GM21717 (cell line): ENCODE results near the gene GAREM2.

Experiments used
- ATAC-seq: cut with Tn5 transposase; IDR thresholded peaks from one replicate; pipeline ENCODE4 v1.9.1; 2021; ENCODE audit warnings: mild to moderate bottlenecking, moderate library complexity; ENCODE audit not compliant: unreplicated experiment

GAREM2 gene

DNA sequence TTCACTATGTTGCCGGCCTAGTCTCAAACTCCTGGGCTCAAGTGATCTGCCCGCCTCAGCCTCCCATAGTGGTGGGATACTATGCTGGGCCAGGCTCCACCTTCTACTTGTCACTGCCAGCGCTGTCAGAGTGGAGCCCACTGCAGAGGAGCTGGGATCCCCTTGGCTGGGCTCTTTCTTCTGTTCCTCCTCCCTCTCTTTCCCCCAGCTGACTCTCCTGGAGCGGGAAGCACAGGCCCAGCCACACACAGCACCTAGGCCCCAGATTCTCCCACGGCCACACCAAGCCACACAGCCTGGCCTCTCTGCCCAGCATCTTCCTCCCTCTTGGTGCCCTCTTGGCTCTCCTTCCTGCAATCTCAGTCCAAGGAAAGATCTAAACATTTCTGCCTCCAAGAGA, 3.7 kb upstream of the GAREM2 start:
- no peak for ATAC-seq

DNA sequence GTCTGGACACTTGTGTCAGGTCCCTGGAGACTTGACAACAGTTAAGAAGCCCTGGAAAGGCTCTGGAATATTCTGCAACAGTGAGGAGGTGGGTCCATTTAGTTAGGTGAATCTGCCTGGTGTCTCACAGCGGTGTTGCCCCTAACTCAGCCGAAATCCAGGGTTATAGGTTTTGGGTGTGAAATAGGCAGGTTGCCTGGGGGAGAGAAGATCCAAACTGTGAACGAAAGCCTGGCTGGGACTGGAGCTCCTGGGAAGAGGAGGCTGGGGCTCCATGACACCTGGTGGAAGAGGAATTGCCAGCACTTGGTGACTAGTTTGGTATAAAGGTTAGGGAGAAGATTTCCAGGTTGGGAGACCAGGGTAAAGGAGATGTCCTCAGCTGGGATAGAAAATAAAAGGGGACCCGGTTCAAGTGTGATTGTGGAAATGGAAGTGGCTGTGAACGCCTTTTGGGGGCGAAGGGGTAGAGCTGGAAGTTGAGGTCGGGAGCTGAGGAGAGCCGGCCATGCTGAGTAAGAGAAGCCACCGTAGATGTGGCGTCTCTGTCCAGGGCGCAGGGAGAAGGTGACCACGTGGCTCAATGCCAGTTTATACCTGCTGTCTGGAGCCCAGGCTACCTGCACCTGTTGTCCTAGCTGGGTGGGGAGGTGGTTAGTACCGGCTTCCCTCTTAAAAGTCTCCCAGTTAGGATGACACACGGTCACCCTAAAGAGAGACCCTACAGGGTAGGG, 3.0 kb upstream of the GAREM2 start:
- no peak for ATAC-seq

DNA sequence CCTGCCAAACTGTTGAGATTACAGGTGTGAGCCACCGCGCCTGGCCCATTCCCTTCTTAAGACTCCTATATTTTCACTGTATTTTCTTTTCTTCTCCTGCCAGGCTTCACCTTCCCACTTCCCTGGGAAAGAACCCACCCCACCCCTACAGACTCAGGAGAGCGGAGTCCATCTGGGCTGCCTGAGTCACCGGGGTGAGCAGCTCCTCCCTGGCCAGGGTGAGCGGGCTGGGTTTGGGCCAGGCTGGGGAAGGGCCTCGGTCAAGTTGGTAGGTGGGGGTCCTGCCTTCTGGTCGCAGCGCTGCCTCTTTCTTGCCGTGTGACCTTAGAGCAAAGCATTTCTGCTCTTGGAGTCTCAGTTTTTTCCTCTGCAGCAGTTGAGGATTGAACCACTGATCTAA, 2.1 kb upstream of the GAREM2 start:
- ATAC-seq, result no peak

DNA sequence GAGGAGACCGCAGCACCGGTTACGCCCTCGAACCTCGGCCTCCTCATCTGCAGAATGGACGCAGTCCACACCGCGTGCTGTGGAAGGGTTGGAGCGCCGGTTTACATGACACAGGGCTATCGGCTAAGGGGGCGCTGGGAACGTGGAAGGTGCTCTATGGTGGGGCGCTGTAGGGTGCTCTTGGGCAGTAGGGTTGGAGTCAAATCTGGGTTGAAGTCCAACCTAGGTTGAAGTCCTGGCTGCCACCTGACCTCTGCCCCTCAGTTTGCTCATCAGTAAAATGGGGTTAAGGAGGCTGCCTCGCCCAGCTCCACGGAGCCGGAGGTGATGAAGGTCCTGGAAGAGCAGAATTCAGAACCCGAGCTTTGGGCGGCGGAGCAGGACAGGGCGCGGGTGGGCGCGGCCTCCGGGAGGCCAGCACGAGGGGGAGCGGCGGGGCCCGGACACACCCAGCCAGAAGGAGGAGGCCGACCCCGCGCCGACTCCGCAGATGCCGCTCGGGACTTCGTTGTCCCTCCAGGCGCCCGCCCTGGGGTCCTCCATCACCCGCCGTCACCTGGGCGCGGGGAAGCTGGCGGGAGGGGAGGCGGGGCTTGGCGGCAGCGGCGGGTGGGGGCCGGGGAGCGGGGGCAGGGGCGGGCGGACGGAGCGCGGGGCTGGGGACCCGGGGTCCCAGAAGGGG, 558 bp upstream of the GAREM2 start:
- no peak for ATAC-seq

DNA sequence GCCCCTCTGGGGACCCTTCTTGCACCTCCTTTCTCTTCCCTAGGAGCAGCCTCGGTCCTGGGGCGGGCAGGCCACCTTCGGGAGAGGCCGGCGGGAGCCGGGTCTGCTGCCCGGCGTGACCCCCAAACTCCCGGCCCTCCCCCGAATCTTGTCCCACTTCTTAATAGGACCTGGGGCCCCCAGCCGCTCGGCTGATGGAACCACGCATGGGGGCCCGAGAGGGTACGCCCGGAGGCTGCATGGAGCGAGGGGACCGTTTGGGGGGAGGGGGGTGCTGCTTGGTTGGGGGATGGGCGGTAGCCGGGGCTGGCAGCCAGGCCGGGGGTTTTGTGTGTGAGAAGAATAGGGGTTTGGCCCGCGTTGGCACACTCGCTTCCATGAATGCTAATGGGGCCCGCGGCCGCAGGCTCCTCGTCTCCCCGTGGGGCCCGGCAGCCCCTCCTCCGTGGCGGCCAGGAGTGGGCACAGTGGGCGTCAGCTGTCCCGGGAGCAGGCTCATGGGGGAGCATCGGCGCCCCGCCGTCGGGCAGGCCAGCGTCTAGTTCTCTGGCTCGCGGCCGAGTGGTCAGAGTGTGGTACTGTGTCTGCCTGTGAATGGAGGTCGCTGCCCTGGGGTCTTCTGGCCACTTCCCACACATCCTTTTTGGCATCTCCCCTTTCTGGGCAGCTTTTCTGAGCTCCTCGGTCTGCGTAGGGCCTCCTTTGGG, 1.0 kb downstream of the GAREM2 start:
- no peak for ATAC-seq

DNA sequence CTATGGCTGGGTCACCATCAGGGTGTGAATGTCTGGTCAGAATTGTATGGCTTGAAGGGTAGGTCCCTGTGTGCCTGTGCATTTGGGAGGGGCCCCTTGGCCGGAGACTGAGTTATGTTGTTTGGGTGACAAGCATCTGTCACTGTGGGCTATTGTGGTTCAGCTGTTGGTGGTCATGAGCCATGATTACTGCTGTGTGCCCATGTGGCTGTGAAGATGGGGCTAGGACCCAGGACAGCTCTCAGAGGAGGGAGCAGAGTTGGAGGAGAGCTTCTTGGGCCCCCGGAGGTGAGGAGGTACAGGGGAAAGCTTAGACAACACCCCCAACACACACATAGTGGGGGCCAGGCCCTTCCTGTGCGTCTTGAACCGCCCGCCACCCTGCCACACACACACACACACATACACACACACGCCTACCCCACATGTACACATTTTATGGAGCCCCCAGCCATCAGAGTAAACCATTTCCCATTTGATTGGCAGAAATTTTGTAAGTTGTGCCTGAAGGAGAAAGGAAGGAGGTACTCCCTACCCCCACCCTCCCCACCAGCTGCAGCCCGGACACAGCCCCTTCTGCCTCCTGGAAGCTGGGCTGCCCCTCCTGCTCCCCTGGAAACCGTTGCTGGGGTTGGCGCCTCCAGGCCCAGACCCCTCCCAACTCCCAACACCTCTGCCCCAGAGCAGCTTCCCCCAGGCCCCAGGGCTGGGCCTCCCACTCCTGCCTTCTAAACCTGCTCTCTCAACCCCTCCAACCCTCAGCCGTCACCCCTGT, 2.0 kb downstream of the GAREM2 start:
- no peak for ATAC-seq

DNA sequence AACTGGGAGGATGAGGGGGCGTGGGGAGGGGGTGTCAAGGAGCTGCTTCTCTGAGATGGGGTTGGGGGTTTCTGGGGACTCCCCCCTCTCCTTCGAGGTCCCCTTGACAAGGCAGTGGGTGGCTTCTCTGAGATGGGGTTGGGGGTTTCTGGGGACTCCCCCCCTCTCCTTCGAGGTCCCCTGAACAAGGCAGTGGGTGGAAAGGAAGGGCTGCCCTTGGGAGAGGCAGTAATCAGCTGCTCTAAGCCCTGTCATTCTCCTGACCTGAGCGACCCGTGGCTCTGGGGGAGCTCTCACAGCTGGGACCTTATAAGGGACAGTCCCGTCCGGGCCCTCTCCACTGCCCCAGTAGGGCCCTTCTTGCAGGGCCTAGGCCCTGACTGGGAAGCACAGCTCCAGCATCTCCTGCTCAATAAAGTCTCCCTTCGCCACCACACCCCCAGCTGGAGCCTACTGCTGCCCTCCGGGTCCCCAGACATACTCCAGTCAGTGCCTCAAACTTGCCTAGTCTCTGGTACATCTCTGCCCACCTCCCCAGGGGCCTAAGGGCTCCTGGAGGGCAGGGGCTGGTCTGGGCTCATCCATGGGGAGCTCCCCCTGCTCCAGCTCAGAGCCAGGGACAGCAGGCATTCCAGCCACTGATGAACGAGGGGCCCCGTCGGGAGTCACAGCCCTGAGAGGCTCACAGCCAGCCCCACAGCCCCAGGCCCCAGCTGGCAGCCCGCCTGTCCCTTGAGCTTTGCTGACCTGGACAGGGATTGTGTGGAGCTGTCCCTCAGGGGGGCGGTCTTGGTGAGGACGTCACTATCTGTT, 2.8 kb downstream of the GAREM2 start:
- no peak for ATAC-seq

DNA sequence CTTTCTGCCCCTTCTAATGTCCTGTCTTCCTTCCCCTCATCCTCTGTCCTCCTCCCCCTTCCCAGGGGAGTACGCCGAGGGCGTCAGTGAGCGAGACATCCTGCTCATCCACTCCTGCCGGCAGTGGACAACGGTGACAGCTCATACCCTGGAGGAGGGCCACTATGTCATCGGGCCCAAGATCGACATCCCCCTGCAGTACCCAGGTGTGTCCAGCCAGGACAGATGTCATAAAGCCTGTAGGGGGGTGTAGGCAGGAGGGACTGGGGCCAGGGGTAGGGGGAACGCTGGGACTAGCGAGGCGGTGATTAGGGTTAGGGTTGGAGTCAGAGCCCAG, 3.4 kb downstream of the GAREM2 start:
- no peak for ATAC-seq

DNA sequence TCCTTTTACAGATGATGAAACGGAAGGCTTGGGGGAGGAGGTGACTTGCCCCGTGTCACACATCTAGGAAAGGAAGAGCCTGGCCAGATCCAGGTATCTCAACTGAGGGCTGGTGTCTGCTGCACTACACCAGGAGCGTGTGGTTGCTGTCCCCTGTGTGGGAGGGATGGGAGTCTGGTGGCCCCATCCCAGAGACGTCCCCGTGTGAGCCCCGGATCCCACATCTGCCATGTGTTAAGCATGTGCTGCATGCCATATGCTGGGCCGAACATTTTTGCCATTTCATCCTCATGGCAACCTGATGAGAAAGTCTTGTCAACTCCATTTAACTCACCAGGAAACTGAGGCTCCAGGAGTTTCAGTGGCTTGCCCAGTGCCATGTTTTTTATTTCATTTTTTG, 4.2 kb downstream of the GAREM2 start:
- ATAC-seq, result no peak

DNA sequence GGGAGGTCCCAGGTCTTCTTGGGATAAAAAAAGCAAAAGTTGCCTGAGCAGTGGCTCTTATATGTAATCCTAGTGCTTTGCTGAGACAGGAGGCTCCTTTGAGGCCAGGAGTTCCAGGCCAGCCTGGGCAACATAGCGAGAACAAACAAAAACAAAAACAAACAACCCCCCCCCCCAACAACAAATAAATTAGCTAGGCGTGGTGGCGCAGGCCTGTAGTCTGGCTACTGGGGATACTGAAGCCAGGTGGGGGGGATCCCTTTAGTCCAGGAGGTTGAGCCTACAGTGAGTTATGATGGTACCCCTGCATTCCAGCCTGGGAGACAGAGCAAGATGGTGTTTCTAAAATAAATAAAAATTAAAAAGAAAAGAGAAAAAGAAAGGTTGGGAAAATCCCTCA, 5.4 kb downstream of the GAREM2 start:
- ATAC-seq, result no peak

DNA sequence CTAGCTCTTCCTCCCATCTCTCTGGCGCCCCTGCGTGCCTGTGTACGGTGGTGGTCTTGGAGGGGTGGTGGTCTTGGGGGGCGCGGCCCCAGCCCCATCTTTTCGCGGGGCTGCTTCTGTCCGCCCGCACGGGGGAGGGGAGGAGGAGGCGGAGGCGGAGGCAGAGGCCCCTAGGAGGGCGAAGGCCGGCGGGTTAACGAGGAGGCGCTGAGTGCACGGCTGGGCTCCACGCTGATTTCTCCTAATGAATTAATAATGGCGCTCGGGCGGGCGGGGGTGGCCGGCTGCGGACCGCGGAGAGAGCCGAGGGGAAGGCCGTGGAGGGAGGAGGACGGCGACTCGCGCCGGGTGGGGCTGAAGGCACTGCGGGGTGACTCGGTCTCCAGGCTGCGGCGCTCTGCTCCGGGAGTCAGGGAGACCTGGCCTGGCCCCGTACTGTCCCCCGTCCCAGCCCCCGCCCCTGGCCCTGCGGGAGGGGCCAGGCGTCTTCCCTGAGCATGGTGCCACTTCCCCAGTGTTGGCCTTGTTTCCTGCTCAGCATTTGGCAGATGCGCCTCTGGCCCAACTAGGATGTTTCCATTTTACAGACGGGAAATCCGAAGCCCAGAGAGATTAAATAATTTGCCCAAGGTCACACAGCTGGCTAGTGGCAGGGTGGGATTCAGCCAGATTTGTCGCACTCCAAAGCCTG, 6.0 kb downstream of the GAREM2 start:
- ATAC-seq, result no peak

DNA sequence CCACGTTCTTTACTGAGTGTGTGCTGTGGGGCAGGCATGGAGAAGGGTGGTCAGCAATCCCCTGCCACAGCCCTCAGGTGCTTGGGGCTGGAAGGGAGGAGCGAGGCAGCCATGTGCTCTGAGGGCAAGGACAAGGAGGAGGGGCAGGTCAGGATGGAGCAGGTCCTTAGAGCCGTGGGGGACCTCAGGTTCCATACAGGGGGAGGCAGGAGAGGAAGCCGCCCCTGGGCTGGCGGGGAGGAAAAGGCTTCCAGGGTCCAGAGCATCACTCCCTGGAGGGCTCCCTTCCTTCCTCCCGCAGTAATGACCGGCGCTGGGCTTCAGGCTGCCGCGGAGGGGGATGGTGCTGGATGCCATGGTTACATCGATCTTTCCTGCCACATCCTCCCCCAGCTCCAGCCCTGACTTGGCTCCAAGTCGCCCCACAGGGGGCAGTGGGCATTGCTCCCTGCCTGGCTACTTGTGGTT, 6.6 kb downstream of the GAREM2 start:
- ATAC-seq, result no peak

DNA sequence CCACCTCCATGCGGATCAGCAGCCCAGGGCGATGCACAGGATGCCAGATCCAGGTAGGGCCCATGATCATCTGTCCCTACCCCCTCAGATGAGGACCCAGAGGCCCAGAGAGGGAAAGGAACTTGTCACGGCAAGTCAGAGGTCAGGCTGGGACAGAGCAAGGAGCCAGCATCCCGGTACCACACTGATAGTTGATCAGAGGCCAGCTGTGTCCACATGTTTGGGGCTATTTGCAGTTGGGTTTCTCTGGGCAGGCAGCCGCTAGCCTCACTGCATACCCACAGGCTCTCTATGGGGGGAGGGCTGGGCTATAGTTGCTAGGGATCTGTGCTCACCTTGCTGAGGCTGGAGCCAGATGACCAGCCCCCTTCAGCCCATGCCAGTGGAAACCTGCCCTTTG, 9.6 kb downstream of the GAREM2 start:
- ATAC-seq, result no peak

DNA sequence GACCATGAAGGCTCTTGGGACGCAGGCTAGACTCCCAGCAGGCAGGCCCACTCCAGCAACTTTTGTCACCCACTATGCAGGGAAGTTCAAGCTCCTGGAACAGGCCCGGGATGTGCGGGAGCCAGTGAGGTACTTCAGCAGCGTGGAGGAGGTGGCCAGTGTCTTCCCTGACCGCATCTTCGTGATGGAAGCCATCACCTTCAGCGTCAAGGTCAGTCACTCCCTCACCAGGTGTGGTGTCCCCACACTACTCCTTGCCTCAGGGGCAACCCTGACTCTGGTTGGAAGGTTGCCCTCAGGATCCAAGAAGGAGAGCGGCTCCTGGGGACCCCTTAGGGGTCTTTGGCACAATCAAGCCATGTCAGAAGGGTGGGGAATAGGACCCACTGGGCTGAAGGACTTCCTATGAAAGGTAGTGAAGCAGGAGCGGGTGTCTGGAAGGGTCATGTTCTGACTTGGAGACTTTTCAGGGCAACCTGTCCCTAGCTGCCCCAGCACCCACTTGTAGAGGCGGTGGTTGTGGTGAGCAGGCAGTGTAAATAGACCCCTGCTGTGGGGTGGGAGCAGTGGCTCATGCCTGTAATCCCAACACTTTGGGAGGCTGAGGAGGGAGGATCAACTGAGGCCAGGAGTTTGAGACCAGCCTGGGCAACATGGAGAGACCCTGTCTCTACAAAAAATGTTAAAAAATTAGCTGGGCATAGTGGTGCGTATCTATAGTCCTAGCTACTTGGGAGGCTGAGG, 10.2 kb downstream of the GAREM2 start:
- no peak for ATAC-seq

DNA sequence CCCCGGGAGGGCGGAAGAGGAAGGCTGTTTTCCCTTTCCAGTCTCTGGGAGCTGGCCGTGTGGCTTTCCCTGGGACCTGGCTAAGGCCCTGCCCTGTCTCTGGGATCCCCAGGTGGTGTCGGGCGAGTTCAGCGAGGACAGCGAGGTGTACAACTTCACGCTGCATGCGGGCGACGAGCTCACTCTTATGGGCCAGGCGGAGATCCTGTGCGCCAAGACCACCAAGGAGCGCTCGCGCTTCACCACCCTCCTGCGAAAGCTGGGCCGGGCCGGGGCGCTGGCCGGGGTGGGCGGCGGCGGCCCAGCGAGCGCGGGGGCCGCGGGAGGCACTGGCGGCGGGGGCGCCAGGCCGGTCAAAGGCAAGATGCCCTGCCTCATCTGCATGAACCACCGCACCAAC, 11.2 kb downstream of the GAREM2 start:
- ATAC-seq, result no peak

DNA sequence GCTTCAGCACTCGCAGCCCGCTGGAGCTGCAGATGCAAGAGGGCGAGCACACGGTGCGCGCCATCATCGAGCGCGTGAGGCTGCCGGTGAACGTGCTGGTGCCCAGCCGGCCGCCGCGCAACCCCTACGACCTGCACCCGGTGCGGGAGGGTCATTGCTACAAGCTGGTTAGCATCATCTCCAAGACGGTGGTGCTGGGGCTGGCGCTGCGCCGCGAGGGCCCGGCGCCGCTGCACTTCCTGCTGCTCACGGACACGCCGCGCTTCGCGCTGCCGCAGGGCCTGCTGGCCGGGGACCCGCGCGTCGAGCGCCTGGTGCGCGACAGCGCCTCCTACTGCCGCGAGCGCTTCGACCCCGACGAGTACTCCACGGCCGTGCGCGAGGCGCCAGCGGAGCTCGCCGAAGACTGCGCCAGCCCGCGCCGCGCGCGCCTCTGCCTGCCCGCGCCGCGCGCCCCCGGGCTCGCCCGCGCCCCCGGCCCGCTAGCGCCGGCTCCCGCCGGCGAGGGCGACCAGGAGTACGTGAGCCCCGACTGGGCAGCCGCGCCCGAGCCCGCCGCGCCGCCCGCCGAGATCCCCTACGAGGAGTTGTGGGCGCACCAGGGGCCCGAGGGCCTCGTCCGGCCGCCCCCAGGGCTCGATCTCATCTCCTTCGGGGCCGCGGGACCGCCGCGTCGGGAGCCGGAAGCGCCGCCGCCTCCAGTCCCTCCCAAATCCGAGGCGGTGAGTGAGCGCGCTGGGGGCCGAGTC, 11.8 kb downstream of the GAREM2 start:
- peak; percentile 65 for ATAC-seq

DNA sequence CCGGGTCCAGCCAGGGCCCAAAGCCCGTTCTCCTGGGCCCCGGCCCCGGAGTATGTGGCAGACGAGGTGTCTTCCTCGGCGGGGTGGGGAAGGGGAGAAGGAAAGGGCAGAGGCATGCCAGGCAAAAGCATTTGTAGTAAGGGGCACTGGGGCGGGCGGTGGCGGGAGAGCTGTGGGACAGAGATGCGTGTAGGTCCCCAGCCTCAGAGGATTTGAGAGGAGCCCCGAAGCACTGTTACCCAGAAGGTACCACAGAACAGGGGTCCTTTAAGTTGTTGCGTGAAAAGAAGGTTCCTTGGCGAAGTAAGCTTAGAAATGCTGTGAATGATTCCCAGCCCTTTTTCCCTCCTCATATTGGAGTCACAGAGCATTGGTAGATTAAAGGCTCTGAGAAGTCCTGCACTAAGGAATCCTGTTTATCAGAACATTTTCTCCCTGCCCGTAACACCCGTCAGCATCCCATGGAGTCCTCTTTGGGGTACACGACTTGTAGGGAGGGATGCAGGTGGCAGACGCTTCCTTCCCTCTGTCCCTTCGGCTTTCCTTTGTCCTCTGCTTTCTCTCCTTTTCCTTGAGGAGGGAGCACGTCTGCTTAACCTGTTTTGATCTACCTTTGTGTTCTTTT, 12.5 kb downstream of the GAREM2 start:
- ATAC-seq, result no peak
